Transverse colon (tissue), 3 donors: ENCODE measurements around the gene AHSA1.

ENCODE experiments used
- CTCF ChIP-seq, 5 experiments: fragments of 200-600 bp in 3 of 5; fragments of 450-650 bp in 2 of 5; sonication (generic) in 3 of 5; IDR thresholded peaks; 1 replicate in 2 of 5; 2 replicates in 3 of 5; pipeline ENCODE4 v1.5.1; 2016 to 2017; ENCODE audit warnings: antibody characterized with exemption in 5 of 5, inconsistent platforms in 3 of 5, mild to moderate bottlenecking in 2 of 5, moderate library complexity in 1 of 5
- EP300 ChIP-seq: sonication (generic); formaldehyde crosslinking; IDR thresholded peaks from one replicate; pipeline ENCODE4 v1.6.1; 2017; ENCODE audit warnings: antibody characterized with exemption, low read depth

- TF ChIP-seq EP300 (no peak), CTCF (IDR thresholded peaks at IDR 0.05) (no peak)
Observed at GRCh38 chr14:77482422-77482821, 24.5 kb downstream of the AHSA1 start.
